ENCODE measurements around the gene PPP1R2.

Gene PPP1R2

DNA sequence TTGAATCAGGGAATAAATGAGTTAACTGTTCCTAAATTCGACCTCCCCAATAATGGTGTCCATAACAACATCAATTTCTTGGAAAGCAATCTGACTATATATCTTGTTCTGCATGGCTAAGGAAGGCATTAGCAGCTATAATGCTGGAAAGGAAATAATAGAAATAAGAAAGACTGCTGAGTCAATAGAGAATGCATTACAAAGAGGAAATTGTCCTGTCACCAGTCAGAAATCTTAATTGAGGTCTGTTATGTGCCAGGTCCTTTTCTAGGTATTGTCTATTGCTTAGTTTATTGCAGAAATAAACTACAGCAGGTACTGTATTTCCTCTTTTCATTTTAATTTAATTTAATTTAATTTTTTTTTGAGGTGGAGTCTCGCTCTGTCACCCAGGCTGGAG is 5.9 kb upstream of the PPP1R2 start:
- Histone ChIP-seq H3K9me3 (ENCODE audit: control insufficient read depth, insufficient read depth, low read length) (no peaks in the 10 kb centered on the region), H3K27me3 (ENCODE audit: control insufficient read depth, insufficient read depth, low read length) (peaks cover 17% of the 10 kb centered on the region), H3K27ac (ENCODE audit: low read depth, low read length) (peak overlapping the region; percentile 80), H3K9ac (ENCODE audit: low read depth, low read length) (no peak overlapping the region), H3K4me3 (ENCODE audit: low read depth, low read length) (0 out of 2 replicates have a peak overlapping the region, but pooled peaks have one; percentile 1), H3K4me1 (ENCODE audit: control insufficient read depth, insufficient read depth, low read length) (peaks cover 18% of the 10 kb centered on the region), H3K36me3 (ENCODE audit: control insufficient read depth, insufficient read depth, low read length) (no peaks in the 10 kb centered on the region)

DNA sequence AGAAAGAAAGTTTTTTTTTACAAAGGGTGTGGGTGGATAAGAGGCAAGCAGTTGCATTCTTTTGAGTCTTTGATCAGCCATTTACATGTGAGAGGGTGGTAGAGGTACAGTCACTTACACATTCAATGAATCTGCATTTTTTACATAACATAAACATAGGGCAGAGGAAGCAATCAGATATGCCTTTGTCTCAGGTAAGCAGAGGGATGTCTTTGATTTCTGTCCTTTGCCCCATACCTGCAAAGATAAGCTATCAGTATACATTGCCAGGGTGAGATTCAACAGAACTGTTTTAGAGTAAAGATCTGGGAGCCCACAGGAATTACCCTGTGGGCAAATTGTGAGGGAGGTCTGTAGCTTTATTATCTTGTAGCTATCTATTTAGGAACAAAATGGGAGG is 5.4 kb upstream of the PPP1R2 start:
- peak overlapping the region; percentile 1; the same call in 1 of the 2 replicates for H3K4me3 ChIP-seq (ENCODE audit: low read depth, low read length)
- H3K27ac ChIP-seq (ENCODE audit: low read depth, low read length) = peak overlapping the region; percentile 80
- no peaks in the 10 kb centered on the region for H3K9me3 ChIP-seq (ENCODE audit: control insufficient read depth, insufficient read depth, low read length)
- H3K9ac ChIP-seq (ENCODE audit: low read depth, low read length) = no peak overlapping the region
- peaks cover 22% of the 10 kb centered on the region for H3K27me3 ChIP-seq (ENCODE audit: control insufficient read depth, insufficient read depth, low read length)
- no peaks in the 10 kb centered on the region for H3K36me3 ChIP-seq (ENCODE audit: control insufficient read depth, insufficient read depth, low read length)
- peaks cover 22% of the 10 kb centered on the region for H3K4me1 ChIP-seq (ENCODE audit: control insufficient read depth, insufficient read depth, low read length)

DNA sequence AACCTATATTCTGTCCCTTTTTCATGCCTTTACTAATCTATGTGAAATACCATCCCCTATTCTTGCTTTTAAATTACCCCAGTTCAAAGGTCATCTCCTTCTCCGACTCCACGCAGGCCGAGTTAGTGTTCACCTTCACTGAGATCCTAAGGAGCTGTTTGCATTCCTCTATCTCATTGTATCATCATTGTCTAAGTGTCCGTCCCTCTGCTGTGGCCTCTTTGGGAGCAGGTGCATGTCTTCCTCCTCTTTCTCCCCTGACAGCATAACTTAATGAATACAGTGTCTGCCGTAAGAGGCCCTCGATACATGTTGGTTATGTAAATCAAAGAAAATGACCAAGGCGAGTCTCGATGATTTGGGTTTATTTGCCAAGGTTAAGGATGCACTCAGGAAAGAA is 4.9 kb upstream of the PPP1R2 start:
- Histone ChIP-seq H3K4me3 (ENCODE audit: low read depth, low read length) (peak overlapping the region; percentile 1; the same call in 1 of the 2 replicates), H3K4me1 (ENCODE audit: control insufficient read depth, insufficient read depth, low read length) (peaks cover 22% of the 10 kb centered on the region), H3K36me3 (ENCODE audit: control insufficient read depth, insufficient read depth, low read length) (no peaks in the 10 kb centered on the region), H3K27ac (ENCODE audit: low read depth, low read length) (peak overlapping the region; percentile 80), H3K9me3 (ENCODE audit: control insufficient read depth, insufficient read depth, low read length) (no peaks in the 10 kb centered on the region), H3K9ac (ENCODE audit: low read depth, low read length) (no peak overlapping the region), H3K27me3 (ENCODE audit: control insufficient read depth, insufficient read depth, low read length) (peaks cover 23% of the 10 kb centered on the region)

DNA sequence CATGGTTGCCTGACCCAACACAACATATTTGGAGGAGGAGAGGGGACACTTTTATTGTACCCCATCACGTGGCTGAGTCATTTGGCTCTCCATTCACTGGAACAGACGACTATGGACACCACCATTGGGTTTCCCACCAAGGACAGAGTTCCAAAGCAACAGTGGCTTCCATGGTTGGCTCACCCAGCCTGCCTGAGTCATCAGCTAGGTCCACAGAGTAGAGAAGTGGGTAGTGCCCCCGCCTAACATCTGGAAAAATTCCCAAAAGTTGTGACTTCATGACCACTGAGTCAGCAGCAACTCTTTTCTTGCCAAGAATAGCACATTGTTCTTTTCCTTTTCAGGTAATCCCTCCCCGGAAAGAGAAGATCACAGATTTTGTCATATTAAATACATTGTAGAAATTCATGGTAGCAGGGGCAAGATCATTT is 3.0 kb upstream of the PPP1R2 start:
- H3K9ac ChIP-seq (ENCODE audit: low read depth, low read length) = no peak overlapping the region

DNA sequence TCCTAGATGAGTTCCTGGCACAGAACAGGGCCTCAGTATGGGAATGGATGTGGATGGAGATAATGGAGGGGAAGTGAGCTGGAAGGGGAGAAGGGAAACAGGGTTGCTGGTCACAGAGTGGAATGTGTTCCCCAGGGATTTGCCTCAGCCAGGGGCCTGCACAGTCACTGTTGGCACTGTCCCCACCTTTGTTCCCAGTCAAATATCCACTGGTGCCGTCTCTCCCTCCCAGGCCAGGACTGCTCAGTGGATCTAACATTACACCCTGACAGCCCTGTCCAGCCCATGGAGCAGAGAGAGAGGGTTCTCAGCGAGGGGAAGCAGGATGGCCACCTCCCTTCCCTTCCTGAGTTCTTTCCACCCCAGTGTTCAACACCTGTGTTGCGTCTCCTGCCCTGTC is 1.5 kb upstream of the PPP1R2 start:
- Histone ChIP-seq H3K9ac (ENCODE audit: low read depth, low read length) (no peak overlapping the region), H3K36me3 (ENCODE audit: control insufficient read depth, insufficient read depth, low read length) (no peaks in the 10 kb centered on the region), H3K4me3 (ENCODE audit: low read depth, low read length) (no peak overlapping the region), H3K9me3 (ENCODE audit: control insufficient read depth, insufficient read depth, low read length) (no peaks in the 10 kb centered on the region), H3K27ac (ENCODE audit: low read depth, low read length) (no peak overlapping the region), H3K4me1 (ENCODE audit: control insufficient read depth, insufficient read depth, low read length) (peaks cover 30% of the 10 kb centered on the region), H3K27me3 (ENCODE audit: control insufficient read depth, insufficient read depth, low read length) (peaks cover 27% of the 10 kb centered on the region)

More for the DNA sequence above, 3.0 kb upstream of the PPP1R2 start:
- Histone ChIP-seq H3K4me1 (ENCODE audit: control insufficient read depth, insufficient read depth, low read length) (peaks cover 30% of the 10 kb centered on the region), H3K27ac (ENCODE audit: low read depth, low read length) (no peak overlapping the region), H3K27me3 (ENCODE audit: control insufficient read depth, insufficient read depth, low read length) (peaks cover 27% of the 10 kb centered on the region), H3K4me3 (ENCODE audit: low read depth, low read length) (no peak overlapping the region), H3K9me3 (ENCODE audit: control insufficient read depth, insufficient read depth, low read length) (no peaks in the 10 kb centered on the region), H3K36me3 (ENCODE audit: control insufficient read depth, insufficient read depth, low read length) (no peaks in the 10 kb centered on the region)

DNA sequence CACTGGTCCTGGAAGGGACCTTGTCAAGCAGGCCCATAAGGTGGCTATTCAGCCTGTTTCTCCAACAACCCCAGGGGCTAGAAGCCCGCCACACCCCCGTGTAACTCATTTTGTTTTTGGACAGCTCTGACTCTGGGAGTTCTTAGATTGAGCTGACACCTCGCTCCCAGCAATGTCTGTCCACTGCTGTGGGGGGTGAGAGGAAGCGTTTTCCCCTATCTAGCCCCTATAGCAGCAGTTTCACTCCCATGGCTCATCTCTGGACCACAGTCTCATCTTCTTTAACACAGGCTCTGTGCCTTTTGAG is 1.1 kb upstream of the PPP1R2 start:
- peaks cover 30% of the 10 kb centered on the region for H3K4me1 ChIP-seq (ENCODE audit: control insufficient read depth, insufficient read depth, low read length)
- no peaks in the 10 kb centered on the region for H3K9me3 ChIP-seq (ENCODE audit: control insufficient read depth, insufficient read depth, low read length)
- H3K4me3 ChIP-seq (ENCODE audit: low read depth, low read length) = peak overlapping the region; percentile 93; the same call in 1 of the 2 replicates
- H3K36me3 ChIP-seq (ENCODE audit: control insufficient read depth, insufficient read depth, low read length) = no peaks in the 10 kb centered on the region
- no peak overlapping the region for H3K9ac ChIP-seq (ENCODE audit: low read depth, low read length)
- peaks cover 27% of the 10 kb centered on the region for H3K27me3 ChIP-seq (ENCODE audit: control insufficient read depth, insufficient read depth, low read length)
- no peak overlapping the region for H3K27ac ChIP-seq (ENCODE audit: low read depth, low read length)

DNA sequence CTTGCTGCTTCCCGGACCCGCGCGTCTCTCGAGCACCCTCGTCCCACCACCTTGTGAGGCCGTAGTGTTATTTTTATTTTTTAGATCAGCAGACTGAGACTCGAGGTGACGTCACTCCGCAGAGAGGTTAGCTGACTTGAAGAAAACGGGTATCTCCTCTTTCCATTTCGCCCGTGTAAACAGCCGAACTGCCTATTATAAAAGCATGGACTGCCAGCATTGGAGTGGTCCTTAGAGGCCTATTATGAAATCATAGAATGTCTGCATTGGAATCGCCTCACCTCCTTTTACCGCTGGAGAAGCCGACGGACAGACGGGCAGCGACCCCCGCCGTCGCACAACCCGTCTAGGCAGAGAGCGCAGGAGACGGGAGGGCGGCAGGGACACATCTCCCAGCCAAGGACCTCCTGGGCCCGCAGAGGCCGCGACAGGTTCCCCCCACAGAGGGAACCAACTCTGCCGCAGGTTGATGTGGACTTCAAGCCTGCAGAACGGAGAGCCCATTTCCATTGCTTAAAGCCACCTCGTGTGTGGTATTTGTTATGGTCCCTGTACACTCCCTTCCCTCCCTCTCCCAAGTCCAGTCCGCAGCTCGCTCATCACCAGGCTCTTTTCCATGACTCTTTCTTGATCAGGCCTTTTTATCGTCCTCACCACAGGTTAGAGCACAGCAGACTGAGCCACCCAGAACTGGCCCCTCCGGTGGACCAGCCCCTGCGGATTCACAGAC is 540 bp upstream of the PPP1R2 start:
- H3K4me1 ChIP-seq (ENCODE audit: control insufficient read depth, insufficient read depth, low read length) = peaks cover 25% of the 10 kb centered on the region
- H3K4me3 ChIP-seq (ENCODE audit: low read depth, low read length) = peak overlapping the region; percentile 93
- H3K9ac ChIP-seq (ENCODE audit: low read depth, low read length) = peak overlapping the region; percentile 48; the same call in 1 of the 2 replicates
- no peak overlapping the region for H3K27ac ChIP-seq (ENCODE audit: low read depth, low read length)
- H3K9me3 ChIP-seq (ENCODE audit: control insufficient read depth, insufficient read depth, low read length) = no peaks in the 10 kb centered on the region
- peaks cover 27% of the 10 kb centered on the region for H3K27me3 ChIP-seq (ENCODE audit: control insufficient read depth, insufficient read depth, low read length)
- H3K36me3 ChIP-seq (ENCODE audit: control insufficient read depth, insufficient read depth, low read length) = no peaks in the 10 kb centered on the region

DNA sequence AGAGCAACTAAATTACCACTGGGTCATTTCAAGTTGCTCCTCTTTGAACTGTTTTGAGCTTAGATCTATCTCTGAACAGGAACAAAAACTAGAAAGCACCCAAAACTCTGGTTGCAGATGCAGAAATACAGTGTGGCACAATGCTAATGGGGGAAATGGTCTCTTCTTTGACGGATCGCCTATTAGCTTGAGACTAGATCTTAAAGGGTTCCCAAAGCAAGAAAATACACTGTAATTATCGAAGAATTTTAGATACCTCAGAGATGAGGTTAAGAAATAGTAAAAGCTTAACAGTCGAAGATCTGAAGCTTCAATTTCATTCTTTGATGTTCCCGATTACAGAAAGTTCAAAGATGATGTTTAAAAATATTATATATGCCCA is 818 bp downstream of the PPP1R2 start:
- H3K27me3 ChIP-seq (ENCODE audit: control insufficient read depth, insufficient read depth, low read length) = peaks cover 27% of the 10 kb centered on the region
- H3K9me3 ChIP-seq (ENCODE audit: control insufficient read depth, insufficient read depth, low read length) = no peaks in the 10 kb centered on the region
- H3K9ac ChIP-seq (ENCODE audit: low read depth, low read length) = peak overlapping the region; percentile 76; the same call in 1 of the 2 replicates
- H3K36me3 ChIP-seq (ENCODE audit: control insufficient read depth, insufficient read depth, low read length) = no peaks in the 10 kb centered on the region
- H3K4me1 ChIP-seq (ENCODE audit: control insufficient read depth, insufficient read depth, low read length) = peaks cover 14% of the 10 kb centered on the region
- no peak overlapping the region for H3K27ac ChIP-seq (ENCODE audit: low read depth, low read length)
- H3K4me3 ChIP-seq (ENCODE audit: low read depth, low read length) = peak overlapping the region; percentile 93

DNA sequence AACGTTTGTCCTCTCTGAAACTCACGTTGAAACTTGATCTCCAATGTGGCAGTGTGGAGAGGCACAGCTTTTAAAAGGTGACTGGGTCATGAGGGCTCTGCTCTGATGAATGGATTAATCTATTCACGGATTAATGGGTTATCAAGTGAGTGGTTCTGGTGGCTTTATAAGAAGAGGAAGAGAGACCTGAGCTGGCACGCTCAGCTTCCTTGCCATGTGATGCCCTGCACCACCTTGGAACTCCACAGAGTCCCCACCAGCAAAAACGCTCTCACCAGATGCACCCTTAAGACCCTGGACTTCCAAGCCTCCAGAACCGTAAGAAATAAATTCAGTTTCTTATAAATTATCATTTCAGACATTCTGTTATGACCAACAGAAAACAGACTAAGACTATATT is 2.6 kb downstream of the PPP1R2 start:
- Histone ChIP-seq H3K4me3 (ENCODE audit: low read depth, low read length) (no peak overlapping the region), H3K36me3 (ENCODE audit: control insufficient read depth, insufficient read depth, low read length) (no peaks in the 10 kb centered on the region), H3K27me3 (ENCODE audit: control insufficient read depth, insufficient read depth, low read length) (peaks cover 23% of the 10 kb centered on the region), H3K4me1 (ENCODE audit: control insufficient read depth, insufficient read depth, low read length) (peaks cover 14% of the 10 kb centered on the region), H3K9ac (ENCODE audit: low read depth, low read length) (no peak overlapping the region), H3K27ac (ENCODE audit: low read depth, low read length) (no peak overlapping the region), H3K9me3 (ENCODE audit: control insufficient read depth, insufficient read depth, low read length) (no peaks in the 10 kb centered on the region)

DNA sequence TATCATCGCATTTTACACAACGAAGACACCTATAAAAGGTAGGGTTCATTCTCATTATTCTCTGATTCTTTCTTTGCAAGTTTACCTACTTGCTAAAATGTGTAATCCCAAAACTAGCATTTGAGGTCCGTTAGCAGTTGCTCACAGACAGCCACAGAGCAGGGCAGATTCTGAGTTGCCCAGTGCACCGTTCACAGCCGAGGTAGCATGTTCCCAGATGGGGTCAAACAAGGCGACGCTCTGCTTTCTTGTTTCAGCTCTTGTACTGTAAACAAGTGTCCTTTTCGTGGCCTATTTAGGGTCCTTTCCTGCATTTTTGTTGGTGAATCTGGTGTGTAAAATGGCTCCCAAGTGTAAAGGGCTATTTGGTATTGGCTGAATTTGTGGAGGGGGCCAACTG is 3.1 kb downstream of the PPP1R2 start:
- Histone ChIP-seq H3K36me3 (ENCODE audit: control insufficient read depth, insufficient read depth, low read length) (no peaks in the 10 kb centered on the region), H3K27ac (ENCODE audit: low read depth, low read length) (no peak overlapping the region), H3K9me3 (ENCODE audit: control insufficient read depth, insufficient read depth, low read length) (no peaks in the 10 kb centered on the region), H3K9ac (ENCODE audit: low read depth, low read length) (no peak overlapping the region), H3K4me1 (ENCODE audit: control insufficient read depth, insufficient read depth, low read length) (peaks cover 14% of the 10 kb centered on the region), H3K27me3 (ENCODE audit: control insufficient read depth, insufficient read depth, low read length) (peaks cover 21% of the 10 kb centered on the region), H3K4me3 (ENCODE audit: low read depth, low read length) (no peak overlapping the region)

DNA sequence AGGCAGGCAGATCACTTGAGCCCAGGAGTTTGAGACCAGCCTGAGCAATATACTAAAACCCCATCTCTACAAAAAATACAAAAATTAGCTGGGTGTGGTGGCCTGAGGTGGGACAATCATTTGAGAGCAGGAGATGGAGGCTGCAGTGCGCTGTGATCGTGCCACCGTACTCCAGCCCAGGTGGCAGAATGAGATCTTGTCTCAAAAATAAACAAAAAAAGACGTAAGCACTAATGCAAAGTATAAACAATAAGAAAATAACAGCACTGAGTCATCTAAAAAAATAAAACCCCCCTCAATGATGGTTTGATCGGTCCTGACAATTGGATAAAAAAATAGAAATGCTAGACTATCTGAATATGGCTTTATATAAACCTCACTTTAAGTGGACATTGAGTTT is 3.6 kb downstream of the PPP1R2 start:
- Histone ChIP-seq H3K9ac (ENCODE audit: low read depth, low read length) (no peak overlapping the region), H3K36me3 (ENCODE audit: control insufficient read depth, insufficient read depth, low read length) (no peaks in the 10 kb centered on the region), H3K27ac (ENCODE audit: low read depth, low read length) (no peak overlapping the region), H3K9me3 (ENCODE audit: control insufficient read depth, insufficient read depth, low read length) (no peaks in the 10 kb centered on the region), H3K4me3 (ENCODE audit: low read depth, low read length) (no peak overlapping the region), H3K4me1 (ENCODE audit: control insufficient read depth, insufficient read depth, low read length) (peaks cover 14% of the 10 kb centered on the region), H3K27me3 (ENCODE audit: control insufficient read depth, insufficient read depth, low read length) (peaks cover 15% of the 10 kb centered on the region)
